ENCODE results near the gene KCNS3.

GRCh38 chr2:17935242-17935885 lies 56.9 kb downstream of the KCNS3 start:
- TF ChIP-seq CTCF (IDR thresholded peaks at IDR 0.05) = no peak
- TF ChIP-seq POLR2AphosphoS5 (IDR thresholded peaks at IDR 0.05; ENCODE audit: insufficient read depth in 1 of 2, low read depth in 1 of 2) = no peak
- TF ChIP-seq POLR2A (IDR thresholded peaks at IDR 0.05) = no peak

Measured in vagina (tissue), 2 donors.